Hepatic stellate cell (primary cell): ENCODE results near the gene SMAD2.
"Not testable (repeated sequence)": the region's sequence is repeated elsewhere in the genome, so short reads cannot be mapped to it uniquely, and the experiment has no call there.

Source experiments
- DNase-seq: peaks from one replicate; pipeline ENCODE4 v3.0.0; 2011; ENCODE audit warnings: low spot score

The SMAD2 gene

DNA sequence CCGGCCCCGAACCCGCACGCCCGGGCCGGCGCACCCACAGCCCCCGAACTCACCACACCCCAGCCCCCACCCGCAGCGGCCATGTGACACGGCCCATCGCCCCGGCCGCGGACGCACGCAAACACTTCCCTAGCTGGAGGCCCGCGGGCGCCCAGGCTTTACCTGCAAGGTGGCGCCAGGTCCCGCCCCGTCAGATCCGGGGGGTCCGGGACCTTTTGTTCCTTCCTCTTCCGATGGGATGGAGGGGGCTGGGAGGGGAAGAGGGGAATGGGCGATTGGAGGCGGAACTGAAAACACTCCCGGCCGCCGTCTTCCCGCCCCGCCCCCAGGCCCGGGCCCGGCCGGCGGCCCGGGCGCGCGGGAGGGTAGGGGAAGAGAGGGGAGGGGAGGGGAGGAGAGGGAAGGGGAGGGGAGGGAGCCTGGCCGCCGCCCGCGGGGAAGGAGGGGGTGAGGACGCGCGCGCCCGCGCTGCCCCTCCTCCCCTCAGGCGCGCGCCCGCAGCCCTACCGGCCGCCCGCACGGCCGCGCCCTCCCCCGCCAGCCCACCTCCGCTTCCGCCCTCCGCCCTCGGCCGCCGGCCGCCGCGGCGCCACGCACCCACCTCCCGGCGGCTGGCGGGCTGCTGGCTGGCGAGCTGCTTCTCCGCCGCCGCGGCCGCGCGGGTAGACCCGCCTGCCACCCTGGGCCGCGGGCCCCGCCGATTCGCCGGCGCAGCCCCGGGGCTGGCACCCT lies at the start of gene SMAD2:
Gene SMAD2 (minus strand): TSS at position 461 of the 732 bp plus-strand sequence. CDS start 33,903 bp downstream, outside the sequence.
- peak; percentile 91 for DNase-seq

DNA sequence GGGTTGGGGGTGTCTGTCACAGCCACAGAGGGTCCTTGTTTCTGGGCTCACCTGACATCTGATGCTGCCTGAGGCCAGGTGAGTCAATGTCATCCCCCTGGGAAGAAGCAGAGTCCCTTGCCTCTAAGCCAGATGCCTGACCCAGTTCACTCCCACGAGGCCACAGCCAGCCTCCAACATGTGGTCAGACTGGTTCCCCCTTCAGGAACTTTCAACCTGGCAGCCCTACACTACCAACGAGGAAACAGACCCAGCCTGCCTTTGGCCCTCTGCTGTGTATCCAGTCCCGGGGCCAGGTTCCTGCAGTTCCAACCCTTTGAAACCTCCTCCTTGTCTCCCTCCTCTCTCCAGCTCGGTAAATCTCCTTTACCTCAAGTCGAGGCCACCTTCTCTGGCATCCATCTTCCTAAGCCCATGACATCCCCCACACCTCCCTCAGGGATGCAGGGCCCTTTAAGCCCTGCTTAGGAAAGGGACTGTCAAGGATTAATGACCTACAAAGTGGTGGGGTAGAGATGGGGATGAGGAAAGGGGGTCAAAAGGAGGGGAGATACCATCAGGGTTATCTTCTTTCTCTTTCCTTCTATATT lies 49.2 kb upstream of the SMAD2 start:
- no peak for DNase-seq

DNA sequence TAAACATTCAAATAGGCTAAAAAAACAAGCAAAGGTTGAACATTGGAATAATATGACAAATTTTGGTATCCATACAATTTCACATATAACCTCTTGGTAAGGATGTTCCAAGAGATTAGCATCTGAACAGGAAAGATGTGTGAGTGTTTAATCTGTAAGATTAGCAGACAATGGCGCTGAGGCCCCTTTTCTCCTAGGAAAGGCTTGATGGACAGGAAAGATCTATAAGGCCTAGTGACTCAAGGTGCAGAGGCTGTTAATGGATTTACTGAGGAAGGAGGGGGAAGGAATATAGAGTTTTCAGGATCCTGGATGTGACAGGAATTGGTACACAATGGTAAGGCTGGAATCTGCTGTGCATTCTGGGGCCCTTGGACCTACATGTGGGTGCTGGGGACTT lies 48.1 kb upstream of the SMAD2 start:
- DNase-seq, result no peak

DNA sequence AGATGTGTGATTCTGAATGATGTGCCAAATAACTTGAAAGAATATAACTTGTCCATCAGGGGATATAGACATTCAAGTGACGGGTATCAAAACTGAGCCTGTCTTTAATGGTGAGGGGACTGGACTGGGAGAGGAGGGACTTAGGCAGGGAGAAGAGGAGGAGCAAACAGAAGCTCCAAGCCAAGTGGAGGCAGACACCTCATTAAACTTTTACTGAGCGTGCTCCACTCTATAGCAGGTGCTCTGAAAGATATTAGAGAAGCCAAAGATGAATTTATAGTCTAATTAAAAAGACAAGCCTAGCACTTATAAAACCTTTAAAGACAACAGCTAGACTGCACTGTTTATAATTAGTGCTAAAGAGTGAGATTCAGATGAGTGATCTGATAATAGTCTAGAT lies 47.7 kb upstream of the SMAD2 start:
- no peak for DNase-seq

DNA sequence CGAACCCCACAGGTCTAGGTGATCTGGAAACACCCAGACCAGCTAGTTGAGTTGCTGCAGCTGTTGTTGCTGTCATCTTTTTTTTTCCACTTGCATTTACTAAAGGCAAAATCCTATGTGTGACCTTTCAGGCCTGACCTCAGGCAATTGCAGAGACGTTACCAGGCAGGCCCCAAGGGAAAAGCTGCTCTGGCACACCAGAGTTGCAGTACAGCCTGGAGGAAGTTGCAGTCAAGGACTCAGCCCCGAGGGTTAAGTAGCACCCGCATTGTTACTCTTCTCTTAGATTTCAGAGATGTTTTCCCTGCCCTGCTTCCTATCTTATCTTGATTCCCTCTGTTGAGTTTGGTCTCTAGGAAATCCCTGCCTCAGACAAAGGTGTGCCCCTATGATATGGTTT lies 45.2 kb upstream of the SMAD2 start:
- DNase-seq, result no peak

DNA sequence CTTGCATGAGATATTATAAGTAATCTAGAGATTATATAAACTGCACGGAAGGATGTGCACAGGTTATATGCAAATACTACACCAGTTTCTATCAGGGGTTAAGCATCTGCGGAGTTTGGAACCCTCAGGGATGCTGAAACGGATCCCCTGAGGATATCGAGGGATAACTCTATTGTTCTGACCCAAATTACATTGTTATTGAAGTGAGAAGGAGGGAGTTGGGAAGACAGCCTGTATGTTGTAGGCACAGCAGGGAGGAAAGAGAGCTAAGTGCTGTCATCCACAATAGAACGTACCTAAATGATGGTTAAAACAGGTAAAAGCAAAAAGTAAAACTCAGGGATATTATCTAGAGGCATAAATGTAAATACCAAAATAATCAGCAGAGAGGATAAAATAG lies 44.6 kb upstream of the SMAD2 start:
- no peak for DNase-seq

DNA sequence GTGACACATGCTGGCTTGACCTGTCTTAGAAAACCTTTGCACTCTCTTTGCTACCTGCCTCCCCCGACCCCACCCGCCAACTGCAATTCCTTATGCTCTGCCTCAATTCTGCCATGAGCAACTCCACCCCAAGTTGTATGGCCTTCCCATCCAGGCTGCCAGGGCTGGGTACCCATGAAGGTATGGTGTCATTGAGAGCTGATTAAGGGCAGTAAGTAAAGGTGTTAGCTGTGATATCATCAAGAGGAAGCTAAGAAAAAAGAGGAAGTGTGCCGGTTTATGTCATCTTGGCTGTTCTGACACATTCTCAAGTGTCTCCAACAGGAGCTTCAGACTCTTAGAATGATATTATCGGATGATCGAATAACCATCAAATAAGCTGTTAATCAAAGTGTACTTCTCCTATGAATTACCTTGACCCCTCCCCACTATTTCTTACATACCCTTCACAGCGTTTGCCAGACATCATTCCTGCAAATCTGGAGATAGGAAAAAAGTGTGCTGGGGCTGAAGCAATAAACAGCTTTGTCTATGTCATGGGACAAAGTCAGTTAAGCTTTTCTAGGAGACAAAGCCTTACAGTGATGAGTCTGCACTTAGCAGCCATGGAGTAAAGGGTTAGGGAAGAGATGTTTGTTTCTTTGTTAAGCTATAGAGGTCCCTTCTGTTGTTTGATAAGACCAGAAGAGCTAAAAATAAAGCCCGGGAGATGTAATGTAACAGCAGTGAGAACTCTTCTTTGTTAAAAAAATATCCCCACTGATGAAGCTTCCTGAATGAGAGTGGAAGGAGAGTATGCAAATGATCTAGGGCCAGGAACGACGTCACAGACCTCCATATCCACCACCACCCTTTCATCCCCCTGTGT lies 40.4 kb upstream of the SMAD2 start:
- DNase-seq, result no peak

DNA sequence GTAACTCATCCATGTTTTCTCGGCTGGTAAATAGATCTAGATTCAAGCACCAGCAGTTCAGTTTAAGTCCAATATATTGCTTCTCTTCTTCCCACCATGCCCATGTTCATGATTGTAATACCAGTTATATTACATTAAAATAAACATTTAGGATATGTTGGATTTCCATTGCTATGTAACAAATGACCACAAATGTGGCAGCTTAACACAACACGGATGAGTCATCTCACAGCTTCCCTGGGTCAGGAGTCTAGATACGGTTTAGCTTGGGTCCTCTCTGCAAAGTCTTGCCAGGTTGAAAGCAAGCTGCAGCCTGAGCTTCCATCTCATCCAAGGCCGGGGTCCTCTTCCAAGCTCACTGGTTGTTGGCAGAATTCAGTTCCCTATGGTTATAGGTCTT lies 39.4 kb upstream of the SMAD2 start:
- no peak for DNase-seq

DNA sequence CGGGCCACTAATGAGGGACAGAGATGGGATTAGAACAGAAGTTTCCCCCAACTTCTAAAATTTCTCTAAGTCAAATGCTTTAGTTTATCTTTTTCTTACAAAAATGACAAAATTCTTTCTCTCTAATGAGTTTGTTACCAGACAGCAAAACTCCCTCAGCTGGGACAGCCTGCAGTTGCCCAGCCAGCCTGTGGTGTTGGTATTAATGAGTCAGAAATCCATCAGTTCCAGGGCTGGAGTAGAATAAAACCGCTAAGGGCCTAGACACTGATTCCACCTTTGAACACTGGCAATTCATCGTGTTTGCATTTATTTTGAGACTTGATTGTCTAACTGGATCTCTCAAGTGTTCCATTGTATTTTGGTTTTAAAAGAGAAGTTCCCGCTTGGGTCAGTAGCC lies 38.3 kb upstream of the SMAD2 start:
- DNase-seq, result no peak

DNA sequence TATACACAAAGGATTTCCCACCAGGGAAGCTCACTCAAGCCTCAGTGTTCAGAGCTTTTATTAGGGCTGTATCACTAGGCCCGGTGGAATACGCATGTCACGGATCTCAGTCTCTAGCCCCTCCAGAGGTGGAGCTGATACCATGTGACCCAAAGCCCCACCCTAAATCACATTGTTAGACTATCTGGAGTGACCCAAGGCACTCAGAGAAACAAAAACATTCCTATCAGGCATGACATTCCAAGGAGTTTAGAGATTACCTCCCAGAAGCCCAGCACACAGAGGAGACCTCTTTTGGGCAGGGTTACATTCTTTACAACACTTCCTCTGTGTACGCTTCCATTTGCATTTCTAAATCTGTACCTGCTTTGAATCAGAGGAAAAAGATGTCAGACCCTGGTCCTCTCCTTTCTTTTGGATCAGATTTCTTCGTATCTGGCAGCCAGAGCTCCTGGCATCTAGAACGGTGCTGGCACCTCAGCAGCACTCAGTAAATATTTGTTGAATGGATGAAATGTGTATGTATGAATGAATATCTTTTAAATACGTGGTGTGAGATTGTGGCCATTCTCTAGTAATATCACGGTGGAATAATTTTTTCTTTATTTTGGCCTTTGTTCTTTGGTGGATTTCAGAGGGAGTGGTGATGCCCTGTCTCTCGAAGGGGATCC lies 37.7 kb upstream of the SMAD2 start:
- DNase-seq, result no peak

DNA sequence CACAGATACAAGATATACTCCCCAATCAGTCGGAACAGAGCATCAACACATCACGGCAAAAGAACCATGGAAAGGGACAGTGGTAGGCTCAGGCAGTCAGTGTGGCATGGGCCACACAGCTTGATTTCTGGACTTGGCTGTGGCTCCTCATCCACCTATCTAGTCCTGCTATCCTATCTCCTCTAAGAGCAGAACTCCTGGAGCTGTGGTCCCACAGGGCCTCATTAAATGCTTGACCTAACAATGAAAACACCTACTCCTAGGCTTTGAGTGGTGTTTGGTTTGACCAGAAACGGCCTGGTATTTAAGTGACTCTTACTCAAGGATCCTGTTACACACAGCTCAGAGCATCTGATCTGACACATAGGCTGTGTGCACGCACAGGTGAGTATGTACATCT lies 33.6 kb upstream of the SMAD2 start:
- DNase-seq, result no peak

DNA sequence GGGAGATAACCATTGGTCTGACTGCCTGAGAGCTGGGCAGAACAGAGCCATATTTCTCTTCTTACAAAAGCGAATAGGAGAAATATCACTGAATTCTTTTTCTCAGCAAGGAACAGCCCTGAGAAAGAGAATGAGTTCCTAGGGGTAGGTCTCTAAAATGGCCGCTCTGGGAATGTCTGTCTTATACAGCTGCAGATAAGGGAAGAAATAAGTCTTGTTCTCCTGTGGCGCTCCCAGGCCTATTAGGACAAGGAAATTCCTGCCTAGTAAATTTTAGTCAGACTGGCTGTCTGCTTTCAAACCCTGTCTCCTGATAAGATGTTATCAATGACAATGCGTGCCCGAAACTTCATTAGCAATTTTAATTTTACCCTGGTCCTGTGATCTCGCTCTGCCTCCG lies 30.5 kb upstream of the SMAD2 start:
- DNase-seq, result not testable (repeated sequence)

DNA sequence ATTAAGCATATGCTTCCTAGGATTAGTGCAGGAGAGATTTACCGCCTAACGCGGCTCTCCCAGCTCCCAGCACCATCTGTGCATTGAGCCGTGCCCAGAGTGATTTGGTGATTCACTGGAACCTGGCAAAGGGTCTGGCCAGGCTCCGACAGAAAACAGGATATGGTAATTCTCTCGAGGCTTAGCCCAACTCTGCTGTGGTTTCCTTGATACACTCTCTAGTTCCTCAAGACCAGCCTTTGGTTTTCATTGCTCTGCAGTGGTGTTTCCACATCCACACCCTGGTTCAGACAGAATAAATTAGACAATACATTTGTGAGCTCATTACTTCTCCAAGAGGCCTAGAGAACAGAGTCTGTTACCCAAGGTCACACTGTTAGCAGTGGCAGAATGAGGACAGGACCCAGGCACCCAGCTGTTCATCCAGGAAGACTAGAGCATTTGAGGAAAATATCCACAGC lies 23.0 kb upstream of the SMAD2 start:
- no peak for DNase-seq

DNA sequence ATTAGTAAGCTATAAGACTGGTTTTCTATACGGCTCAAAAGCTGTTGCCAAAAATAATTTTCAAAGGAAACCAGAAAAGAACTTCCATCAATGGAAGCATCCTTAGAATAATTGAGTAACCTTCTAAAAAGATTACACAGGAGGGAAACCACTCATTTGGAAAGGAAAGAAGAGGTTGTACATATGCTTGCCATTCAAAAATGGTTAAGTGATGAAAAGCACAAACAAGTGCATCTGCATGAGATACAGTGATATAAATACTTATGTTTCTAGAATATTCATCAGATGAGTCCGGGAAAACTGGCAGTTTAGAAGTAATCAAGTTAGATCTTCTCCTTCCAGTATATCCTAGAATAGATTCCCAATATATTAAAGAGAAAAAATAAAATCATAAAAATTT lies 20.1 kb upstream of the SMAD2 start:
- no peak for DNase-seq

DNA sequence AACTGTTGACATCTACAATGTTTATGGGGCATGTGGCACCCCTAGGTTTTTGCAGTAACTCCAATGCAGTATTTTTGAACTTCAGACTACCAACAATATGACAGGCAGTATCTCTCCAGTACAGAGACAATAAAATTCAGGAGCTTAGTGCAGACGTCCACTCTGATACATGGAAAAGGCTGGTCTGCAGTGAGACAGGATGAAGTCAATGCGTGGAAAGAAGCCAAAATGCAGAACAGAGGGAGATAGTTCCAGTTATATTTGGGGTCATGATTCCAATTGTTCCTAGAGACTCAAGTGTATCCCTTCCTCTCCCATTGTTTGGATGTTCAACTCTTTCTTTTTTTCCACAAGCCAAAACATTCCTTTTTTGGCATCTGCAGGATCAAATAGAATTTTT lies 18.7 kb upstream of the SMAD2 start:
- DNase-seq, result no peak

DNA sequence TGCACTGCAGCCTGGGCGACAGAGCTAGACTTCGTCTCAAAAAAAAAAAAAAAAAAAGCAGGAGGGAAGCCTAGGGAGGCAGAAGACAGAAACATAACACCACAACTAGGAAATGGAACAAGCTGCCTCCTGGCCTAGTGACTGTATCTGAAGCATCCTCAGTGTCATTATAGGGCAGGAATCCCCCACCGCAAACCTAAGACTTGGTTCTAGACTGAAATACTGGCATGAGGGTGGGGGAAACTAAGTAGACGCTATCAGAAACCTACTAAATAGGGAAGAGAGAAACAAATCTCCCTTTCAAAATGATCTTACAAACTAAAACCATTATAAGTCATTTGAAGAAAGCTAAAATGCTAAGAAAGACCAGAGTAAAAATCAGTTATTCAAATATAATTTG lies 16.4 kb upstream of the SMAD2 start:
- DNase-seq, result no peak

DNA sequence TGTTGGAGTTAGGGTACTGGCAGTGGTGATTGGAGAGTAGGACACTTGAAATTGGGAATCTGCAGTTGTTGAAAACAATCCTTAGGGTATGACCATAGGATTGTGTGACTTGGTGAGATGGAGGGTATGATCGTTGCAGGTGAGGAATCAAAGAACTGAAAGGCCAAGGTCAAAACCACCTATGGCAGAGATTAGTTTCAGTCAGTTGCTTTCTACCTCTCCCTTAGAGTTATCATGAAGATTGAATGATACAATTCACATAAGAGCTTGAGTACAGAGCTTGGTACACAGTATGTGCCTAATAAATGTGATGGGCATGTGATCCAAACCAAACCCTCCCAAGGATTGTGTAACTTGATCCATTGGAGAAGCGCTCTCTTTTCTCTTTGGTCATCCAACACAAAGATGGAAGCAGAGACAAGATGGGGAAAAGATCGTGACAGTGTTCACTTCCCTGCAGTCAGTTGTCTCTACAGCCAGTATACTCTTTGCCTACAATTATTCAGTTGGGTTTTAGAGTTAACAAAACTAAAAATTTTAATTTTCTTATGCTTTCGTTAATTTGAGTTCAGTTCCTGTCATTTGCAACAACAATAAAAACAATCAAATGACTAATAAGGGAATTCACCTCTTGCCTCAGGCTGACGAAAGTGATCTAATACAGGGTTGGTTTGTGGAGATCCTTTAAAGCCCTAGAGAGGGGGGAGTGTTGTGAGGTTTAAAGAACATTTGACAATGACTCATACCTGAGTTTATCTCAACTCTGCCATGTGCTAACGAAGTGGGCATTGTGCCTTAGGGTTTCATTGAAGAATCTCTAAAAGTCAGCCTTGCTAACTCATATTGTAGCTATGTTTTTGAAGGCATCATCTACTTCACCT lies 14.8 kb upstream of the SMAD2 start:
- DNase-seq, result no peak

DNA sequence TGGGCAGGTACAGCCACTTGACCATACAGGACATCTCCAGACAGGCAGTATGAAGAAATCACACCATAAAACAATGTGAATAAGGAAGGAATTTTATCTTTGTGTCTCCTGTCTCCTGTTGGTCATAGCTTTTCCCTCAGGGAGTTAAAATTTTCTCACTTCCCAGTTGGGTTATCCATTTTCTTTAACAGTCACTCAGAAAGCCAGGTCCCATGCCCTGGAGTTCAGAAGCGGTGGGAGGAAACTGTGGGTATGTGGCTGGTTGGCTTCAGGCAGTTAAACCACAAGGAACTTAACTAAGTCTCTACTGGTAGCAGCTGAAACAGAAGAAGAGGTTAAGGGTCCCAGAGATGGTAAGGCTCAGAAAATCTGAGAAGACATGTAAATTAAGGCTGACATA lies 6.5 kb upstream of the SMAD2 start:
- no peak for DNase-seq

DNA sequence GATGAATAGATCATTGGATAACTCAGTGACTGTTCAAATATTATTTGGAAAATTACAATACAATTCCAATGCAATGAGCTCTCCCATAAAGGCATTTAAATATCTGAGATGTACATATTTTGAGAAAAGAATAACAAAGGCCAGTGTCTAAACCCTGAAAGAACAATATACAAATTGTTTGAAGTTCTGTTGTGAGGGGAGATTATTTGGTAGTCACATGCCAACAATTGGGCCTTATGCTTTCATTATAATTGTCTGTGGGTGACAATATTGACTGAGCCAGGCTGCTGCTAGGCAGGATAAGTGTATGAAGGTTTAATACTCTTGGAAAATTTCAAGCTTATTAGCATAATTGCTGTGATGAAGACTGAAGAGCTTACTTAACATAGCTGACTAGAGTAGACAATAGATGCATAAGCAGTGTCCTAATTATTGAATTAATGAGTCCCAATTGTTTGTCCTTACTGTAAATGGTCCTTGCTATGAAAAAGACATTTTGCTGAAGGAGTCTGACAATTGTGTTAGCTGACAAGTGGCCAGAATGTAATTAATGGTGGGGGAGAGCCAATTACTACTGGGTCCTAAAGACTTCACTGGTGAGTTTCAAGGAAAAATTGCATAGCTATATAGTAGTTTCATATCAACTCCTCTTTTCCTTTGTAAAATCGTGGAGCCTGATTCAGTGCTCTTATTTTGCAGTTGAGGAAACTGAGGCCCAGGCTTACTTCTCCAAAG lies 5.0 kb upstream of the SMAD2 start:
- no peak for DNase-seq

DNA sequence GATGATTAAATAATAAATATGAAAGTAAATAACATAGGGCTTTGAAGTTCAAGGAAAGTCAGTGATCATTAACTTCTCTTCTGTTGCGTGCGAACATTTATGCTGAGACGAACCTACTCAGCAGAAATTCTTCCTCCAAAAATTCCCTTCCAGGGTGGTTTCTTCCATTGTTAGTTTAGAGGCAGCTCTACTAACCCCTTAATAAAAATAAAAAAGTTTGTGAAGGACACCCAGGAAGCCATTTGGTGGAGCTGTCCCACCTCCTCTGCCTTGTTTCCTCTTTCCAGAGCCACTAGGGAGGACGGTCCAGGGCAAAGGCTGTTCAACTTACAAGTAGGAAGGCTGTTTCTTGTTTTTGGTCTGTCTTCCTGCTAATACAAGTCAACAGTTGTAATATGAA lies 2.1 kb upstream of the SMAD2 start:
- no peak for DNase-seq

DNA sequence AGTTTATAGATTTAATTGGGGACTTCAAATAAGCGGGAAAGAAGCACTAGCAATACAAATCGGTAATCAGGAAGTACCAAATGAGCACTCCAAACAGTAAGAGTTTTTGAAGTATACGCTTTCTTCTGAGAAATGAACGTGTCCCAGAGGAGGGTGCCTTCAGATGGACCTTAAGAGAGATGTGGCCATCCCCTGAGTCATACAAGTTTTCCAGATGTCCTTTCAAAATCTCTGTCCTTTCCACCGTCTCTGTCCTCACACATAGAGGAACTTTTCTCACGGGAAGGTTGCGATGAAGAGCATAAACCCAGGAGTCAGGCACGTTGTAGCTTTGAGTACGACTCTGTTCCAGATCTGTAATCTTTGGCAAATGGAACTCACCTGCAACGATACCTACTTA lies 1.7 kb upstream of the SMAD2 start:
- no peak for DNase-seq
